ENCODE measurements around the gene DSCAML1. TPM values are rescaled to one million over a fixed set of nuclear protein-coding genes. Genes with fewer than 3 reads are reported as not detected.

Gene DSCAML1
- total and polyA plus RNA-seq, 9 of the 15 experiments (the other 6 are each of a cell fraction or from before 2014, with no cell fraction given), result not detected

DNA sequence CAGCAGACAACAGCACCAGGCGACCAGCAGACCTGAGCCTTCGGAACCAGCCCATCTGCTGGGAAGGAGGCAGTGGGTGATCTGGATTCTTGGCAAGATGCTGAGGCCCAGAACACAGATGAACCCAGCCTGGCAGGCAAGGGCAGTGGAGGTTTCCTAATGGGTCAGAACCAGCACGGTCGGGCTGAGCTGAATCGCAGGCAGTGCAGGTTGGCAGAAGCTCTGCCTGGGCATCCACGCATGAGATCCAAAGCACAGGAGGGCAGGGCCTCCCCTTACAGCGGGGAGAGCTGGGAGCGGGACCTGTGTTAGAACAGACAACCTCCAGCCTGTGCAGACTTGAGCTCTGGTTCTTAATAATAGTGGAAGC, 47.5 kb downstream of the DSCAML1 start:
- Histone ChIP-seq H2AFZ (ENCODE audit: low read depth, low read length) (no peak overlapping the region), H3K9ac (ENCODE audit: insufficient read depth in 1 of 2, low read depth in 2 of 2, low read length in 2 of 2) (no peak overlapping the region), H3K4me1 (replicated peaks in 1 of 2; ENCODE audit: control insufficient read depth in 2 of 2, insufficient read depth in 2 of 2, low read length in 2 of 2) (no peaks in the 10 kb centered on the region), H3K27me3 (ENCODE audit: control insufficient read depth in 2 of 2, insufficient read depth in 2 of 2, low read length in 2 of 2) (peaks cover 17 to 70% of the 10 kb centered on the region in 2 experiments; a peak in 3 of 5 replicates), H3K4me2 (ENCODE audit: insufficient read depth, low read length) (no peak overlapping the region), H3K9me1 (ENCODE audit: control insufficient read depth, insufficient read depth, low read length) (no peaks in the 10 kb centered on the region), H3K4me3 (no peak overlapping the region), H3K36me3 (ENCODE audit: control insufficient read depth, insufficient read depth, low read length) (no peaks in the 10 kb centered on the region), H4K20me1 (replicated peaks; ENCODE audit: control insufficient read depth, insufficient read depth, low read length) (no peaks in the 10 kb centered on the region; the same call in 1 of the 2 replicates), H3K9me3 (replicated peaks; ENCODE audit: control insufficient read depth, insufficient read depth, low read depth, low read length) (no peaks in the 10 kb centered on the region), H3K27ac (ENCODE audit: extremely low read depth, low read depth, low read length) (no peak overlapping the region), H3K79me2 (ENCODE audit: control insufficient read depth, insufficient read depth, low read length) (no peaks in the 10 kb centered on the region)
- 0% methylated on average over 7 of the region's 8 CpGs for WGBS (ENCODE audit: insufficient coverage, low coverage, missing lambda C conversion rate)
- in situ Hi-C loops (cut with MboI), result no loop called here
- no peak for FAIRE-seq
- intact Hi-C loops (cut with micrococcal nuclease), result no loop called here
- TF ChIP-seq ZNF282 (CRISPR knock-in tag; IDR thresholded peaks at IDR 0.05) (no peak), NR4A1 (CRISPR knock-in tag; IDR thresholded peaks at IDR 0.05) (no peak), NR4A1 (tag; IDR thresholded peaks at IDR 0.05) (no peak), KAT7 (CRISPR knock-in tag; IDR thresholded peaks at IDR 0.05; ENCODE audit: borderline replicate concordance) (no peak)
- ChIA-PET CTCF (ENCODE audit: low intra/inter-chr PET ratio) (no interaction called here), POLR2A (interaction anchor here (0.7 kb wide), 1 partner anchor 20 kb away, joined by 3 read pairs; no protein-coding TSS in a partner anchor)
- no peak for ATAC-seq
- DNase-seq (ENCODE audit: extremely low read depth in 1 of 4, low spot score in 3 of 4), result no peak
- no TSS peak for BruUV-seq (replicated peaks)

GRCh38 chr11:117748771-117749540, 48.1 kb downstream of the DSCAML1 start:
- BruUV-seq (replicated peaks), result no TSS peak

More at GRCh38 chr11:117748771-117749540, 48.1 kb downstream of the DSCAML1 start:
- Histone ChIP-seq H3K4me1 (replicated peaks in 1 of 2; ENCODE audit: control insufficient read depth in 2 of 2, insufficient read depth in 2 of 2, low read length in 2 of 2) (no peaks in the 10 kb centered on the region), H4K20me1 (replicated peaks; ENCODE audit: control insufficient read depth, insufficient read depth, low read length) (no peaks in the 10 kb centered on the region; the same call in 1 of the 2 replicates), H3K27ac (ENCODE audit: extremely low read depth, low read depth, low read length) (no peak overlapping the region), H3K9me1 (ENCODE audit: control insufficient read depth, insufficient read depth, low read length) (no peaks in the 10 kb centered on the region), H3K79me2 (ENCODE audit: control insufficient read depth, insufficient read depth, low read length) (no peaks in the 10 kb centered on the region), H3K4me3 (no peak overlapping the region), H3K4me2 (ENCODE audit: insufficient read depth, low read length) (no peak overlapping the region), H3K27me3 (ENCODE audit: control insufficient read depth in 2 of 2, insufficient read depth in 2 of 2, low read length in 2 of 2) (peaks cover 14 to 70% of the 10 kb centered on the region in 2 experiments; a peak in 3 of 5 replicates), H3K9me3 (replicated peaks; ENCODE audit: control insufficient read depth, insufficient read depth, low read depth, low read length) (no peaks in the 10 kb centered on the region), H2AFZ (ENCODE audit: low read depth, low read length) (no peak overlapping the region), H3K9ac (ENCODE audit: insufficient read depth in 1 of 2, low read depth in 2 of 2, low read length in 2 of 2) (no peak overlapping the region), H3K36me3 (ENCODE audit: control insufficient read depth, insufficient read depth, low read length) (no peaks in the 10 kb centered on the region)
- CTCF ChIA-PET (ENCODE audit: low intra/inter-chr PET ratio), result no interaction called here
- in situ Hi-C loops (cut with MboI), result no loop called here
- under 1% methylated on average over 12 of the region's 14 CpGs for WGBS (ENCODE audit: insufficient coverage, low coverage, missing lambda C conversion rate)
- POLR2A ChIA-PET, result interaction anchor here (0.6 to 1.5 kb wide), 2 partner anchors 33 to 98 kb away, joined by 3 read pairs; no protein-coding TSS in a partner anchor
- FAIRE-seq, result no peak
- TF ChIP-seq FOXP1 (CRISPR knock-in tag; IDR thresholded peaks at IDR 0.05) (no peak), ZKSCAN8 (CRISPR knock-in tag; IDR thresholded peaks at IDR 0.05) (no peak), ZNF76 (CRISPR knock-in tag; IDR thresholded peaks at IDR 0.05; ENCODE audit: borderline replicate concordance) (no peak), CBX8 (IDR thresholded peaks at IDR 0.05; ENCODE audit: borderline replicate concordance, extremely low read depth, low read depth, low read length, poor library complexity, severe bottlenecking) (no peak), NFATC3 (IDR thresholded peaks at IDR 0.05) (no peak), ZBTB17 (CRISPR knock-in tag; IDR thresholded peaks at IDR 0.05) (no peak), ZNF436 (CRISPR knock-in tag; IDR thresholded peaks at IDR 0.05) (no peak), ZFP36 (IDR thresholded peaks at IDR 0.05; ENCODE audit: low read depth, low read length, partially characterized antibody) (no peak)
- TF ChIP-seq, protein P1, sequence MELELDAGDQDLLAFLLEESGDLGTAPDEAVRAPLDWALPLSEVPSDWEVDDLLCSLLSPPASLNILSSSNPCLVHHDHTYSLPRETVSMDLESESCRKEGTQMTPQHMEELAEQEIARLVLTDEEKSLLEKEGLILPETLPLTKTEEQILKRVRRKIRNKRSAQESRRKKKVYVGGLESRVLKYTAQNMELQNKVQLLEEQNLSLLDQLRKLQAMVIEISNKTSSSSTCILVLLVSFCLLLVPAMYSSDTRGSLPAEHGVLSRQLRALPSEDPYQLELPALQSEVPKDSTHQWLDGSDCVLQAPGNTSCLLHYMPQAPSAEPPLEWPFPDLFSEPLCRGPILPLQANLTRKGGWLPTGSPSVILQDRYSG (tag; conservative IDR thresholded peaks at IDR 0.05; ENCODE audit: low read depth), result no peak
- DNase-seq (ENCODE audit: extremely low read depth in 1 of 4, low spot score in 3 of 4), result no peak
- ATAC-seq, result no peak
- intact Hi-C loops (cut with micrococcal nuclease), result no loop called here

All from K562 (cell line).